ENCODE measurements around the gene B4GALT2. TPM values are rescaled to one million over a fixed set of nuclear protein-coding genes. Genes with fewer than 3 reads are reported as not detected.

Gene B4GALT2
- polyA plus RNA-seq, 1 of the 3 experiments (the other 2 are of a cell fraction): 48.0 TPM

- no peaks in the 10 kb centered on the region for H3K36me3 ChIP-seq (replicated peaks in 1 of 2; ENCODE audit: control insufficient read depth in 1 of 2, insufficient read depth in 2 of 2, low read length in 1 of 2)
- H3K79me2 ChIP-seq (ENCODE audit: insufficient read depth): no peaks in the 10 kb centered on the region
- no peak for TF ChIP-seq TCF12 (IDR thresholded peaks at IDR 0.05)
- TF ChIP-seq JUND (IDR thresholded peaks at IDR 0.05): no peak
- peaks cover 3 to 6% of the 10 kb centered on the region in 2 experiments; a peak in 2 of 4 replicates for H3K4me1 ChIP-seq (ENCODE audit: control insufficient read depth in 1 of 2, insufficient read depth in 2 of 2, low read depth in 1 of 2, low read length in 1 of 2)
- DNase-seq: no peak
- no peak overlapping the region for H3K9ac ChIP-seq
- H3K9me3 ChIP-seq: no peaks in the 10 kb centered on the region
- H3K4me2 ChIP-seq: no peak overlapping the region
- H2AFZ ChIP-seq (ENCODE audit: low read depth): no peak overlapping the region
- H3F3A ChIP-seq (replicated peaks; ENCODE audit: insufficient read depth): no peaks in the 10 kb centered on the region
- no peaks in the 10 kb centered on the region for H4K20me1 ChIP-seq (ENCODE audit: insufficient read depth)
- POLR2A ChIA-PET: interaction anchor here (0.6 kb wide), 1 partner anchor 165 kb away, joined by 3 read pairs; no protein-coding TSS in a partner anchor
- H3K27ac ChIP-seq (ENCODE audit: low read depth in 2 of 2, low read length in 1 of 2): no peak overlapping the region
- 93% methylated on average over 11 of the region's 20 CpGs for WGBS (ENCODE audit: low lambda C conversion rate)
- CTCF ChIA-PET: interaction anchor here (1.3 to 25.6 kb wide), 3 partner anchors 19 to 31 kb away, joined by 5 to 598 read pairs (median 77); partner anchors contain the start of gene CCDC24
- no peaks in the 10 kb centered on the region for H3K27me3 ChIP-seq (ENCODE audit: insufficient read depth)
- no peak overlapping the region for H3K4me3 ChIP-seq (ENCODE audit: low read depth in 2 of 2, low read length in 1 of 2)
- no peaks in the 10 kb centered on the region for H3K9me2 ChIP-seq
These were observed 37.3 kb downstream of the B4GALT2 start for GRCh38 chr1:44016041-44016889.

- H3K4me1 ChIP-seq (ENCODE audit: control insufficient read depth in 1 of 2, insufficient read depth in 2 of 2, low read depth in 1 of 2, low read length in 1 of 2): peaks cover 0 to 6% of the 10 kb centered on the region in 2 experiments; a peak in 2 of 4 replicates
- no peaks in the 10 kb centered on the region for H3K36me3 ChIP-seq (replicated peaks in 1 of 2; ENCODE audit: control insufficient read depth in 1 of 2, insufficient read depth in 2 of 2, low read length in 1 of 2)
- ChIA-PET CTCF (interaction anchor here (1.0 to 25.6 kb wide), 5 partner anchors 11 to 82 kb away, joined by 3 to 598 read pairs (median 3); partner anchors contain the start of genes CCDC24 and IPO13), POLR2A (interaction anchor here (0.6 kb wide), 1 partner anchor 164 kb away, joined by 3 read pairs; no protein-coding TSS in a partner anchor)
- TF ChIP-seq NRF1 (IDR thresholded peaks at IDR 0.05; ENCODE audit: low read depth, low read length): no peak
- TF ChIP-seq TCF12 (IDR thresholded peaks at IDR 0.05): no peak
- no peak for TF ChIP-seq GABPA (IDR thresholded peaks at IDR 0.05; ENCODE audit: low read depth)
- no peaks in the 10 kb centered on the region for H3K79me2 ChIP-seq (ENCODE audit: insufficient read depth)
- H3K27ac ChIP-seq (ENCODE audit: low read depth in 2 of 2, low read length in 1 of 2): no peak overlapping the region
- H3K9me3 ChIP-seq: no peaks in the 10 kb centered on the region
- no peak overlapping the region for H3K4me2 ChIP-seq
- no peak overlapping the region for H3K9ac ChIP-seq
- no peak for DNase-seq
- H2AFZ ChIP-seq (ENCODE audit: low read depth): no peak overlapping the region
- H4K20me1 ChIP-seq (ENCODE audit: insufficient read depth): no peaks in the 10 kb centered on the region
- H3K27me3 ChIP-seq (ENCODE audit: insufficient read depth): no peaks in the 10 kb centered on the region
- no peak overlapping the region for H3K4me3 ChIP-seq (ENCODE audit: low read depth in 2 of 2, low read length in 1 of 2)
- H3K9me2 ChIP-seq: no peaks in the 10 kb centered on the region
- H3F3A ChIP-seq (replicated peaks; ENCODE audit: insufficient read depth): no peaks in the 10 kb centered on the region
- WGBS (ENCODE audit: low lambda C conversion rate): 98% methylated on average over 12 of the region's 20 CpGs
These were observed 37.9 kb downstream of the B4GALT2 start for GRCh38 chr1:44016890-44017400.

GRCh38 chr1:44019466-44019948 lies 40.5 kb downstream of the B4GALT2 start:
- ChIA-PET POLR2A (no interaction called here), CTCF (interaction anchor here (1.1 to 25.6 kb wide), 3 partner anchors 11 to 28 kb away, joined by 3 to 598 read pairs (median 14); partner anchors contain the start of genes CCDC24 and SLC6A9)
- Histone ChIP-seq H3K36me3 (replicated peaks in 1 of 2; ENCODE audit: control insufficient read depth in 1 of 2, insufficient read depth in 2 of 2, low read length in 1 of 2) (no peaks in the 10 kb centered on the region), H3K4me3 (ENCODE audit: low read depth in 2 of 2, low read length in 1 of 2) (no peak overlapping the region), H3K4me2 (no peak overlapping the region), H3K79me2 (ENCODE audit: insufficient read depth) (no peaks in the 10 kb centered on the region), H3K4me1 (ENCODE audit: control insufficient read depth in 1 of 2, insufficient read depth in 2 of 2, low read depth in 1 of 2, low read length in 1 of 2) (peaks cover 0 to 7% of the 10 kb centered on the region in 2 experiments; a peak in 1 of 4 replicates), H2AFZ (ENCODE audit: low read depth) (no peak overlapping the region), H3K27me3 (ENCODE audit: insufficient read depth) (no peaks in the 10 kb centered on the region), H4K20me1 (ENCODE audit: insufficient read depth) (no peaks in the 10 kb centered on the region), H3F3A (replicated peaks; ENCODE audit: insufficient read depth) (no peaks in the 10 kb centered on the region), H3K9ac (no peak overlapping the region), H3K9me2 (no peaks in the 10 kb centered on the region), H3K27ac (ENCODE audit: low read depth in 2 of 2, low read length in 1 of 2) (no peak overlapping the region), H3K9me3 (no peaks in the 10 kb centered on the region)
- 92% methylated on average over 9 of the region's 13 CpGs for WGBS (ENCODE audit: low lambda C conversion rate)
- no peak for DNase-seq
- no peak for TF ChIP-seq NRF1 (IDR thresholded peaks at IDR 0.05; ENCODE audit: low read depth, low read length)
- TF ChIP-seq, protein P1, sequence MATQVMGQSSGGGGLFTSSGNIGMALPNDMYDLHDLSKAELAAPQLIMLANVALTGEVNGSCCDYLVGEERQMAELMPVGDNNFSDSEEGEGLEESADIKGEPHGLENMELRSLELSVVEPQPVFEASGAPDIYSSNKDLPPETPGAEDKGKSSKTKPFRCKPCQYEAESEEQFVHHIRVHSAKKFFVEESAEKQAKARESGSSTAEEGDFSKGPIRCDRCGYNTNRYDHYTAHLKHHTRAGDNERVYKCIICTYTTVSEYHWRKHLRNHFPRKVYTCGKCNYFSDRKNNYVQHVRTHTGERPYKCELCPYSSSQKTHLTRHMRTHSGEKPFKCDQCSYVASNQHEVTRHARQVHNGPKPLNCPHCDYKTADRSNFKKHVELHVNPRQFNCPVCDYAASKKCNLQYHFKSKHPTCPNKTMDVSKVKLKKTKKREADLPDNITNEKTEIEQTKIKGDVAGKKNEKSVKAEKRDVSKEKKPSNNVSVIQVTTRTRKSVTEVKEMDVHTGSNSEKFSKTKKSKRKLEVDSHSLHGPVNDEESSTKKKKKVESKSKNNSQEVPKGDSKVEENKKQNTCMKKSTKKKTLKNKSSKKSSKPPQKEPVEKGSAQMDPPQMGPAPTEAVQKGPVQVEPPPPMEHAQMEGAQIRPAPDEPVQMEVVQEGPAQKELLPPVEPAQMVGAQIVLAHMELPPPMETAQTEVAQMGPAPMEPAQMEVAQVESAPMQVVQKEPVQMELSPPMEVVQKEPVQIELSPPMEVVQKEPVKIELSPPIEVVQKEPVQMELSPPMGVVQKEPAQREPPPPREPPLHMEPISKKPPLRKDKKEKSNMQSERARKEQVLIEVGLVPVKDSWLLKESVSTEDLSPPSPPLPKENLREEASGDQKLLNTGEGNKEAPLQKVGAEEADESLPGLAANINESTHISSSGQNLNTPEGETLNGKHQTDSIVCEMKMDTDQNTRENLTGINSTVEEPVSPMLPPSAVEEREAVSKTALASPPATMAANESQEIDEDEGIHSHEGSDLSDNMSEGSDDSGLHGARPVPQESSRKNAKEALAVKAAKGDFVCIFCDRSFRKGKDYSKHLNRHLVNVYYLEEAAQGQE (IDR thresholded peaks at IDR 0.05; ENCODE audit: low read depth, low read length): no peak
- TF ChIP-seq FOSL2 (IDR thresholded peaks at IDR 0.05; ENCODE audit: borderline replicate concordance, low read depth): no peak
- no peak for TF ChIP-seq EP300 (IDR thresholded peaks at IDR 0.05; ENCODE audit: borderline replicate concordance in 1 of 2, low read depth in 1 of 2, low read length in 1 of 2)
- TF ChIP-seq EZH2phosphoT487 (IDR thresholded peaks at IDR 0.05; ENCODE audit: borderline replicate concordance, low read depth): no peak
- TF ChIP-seq FOXM1 (IDR thresholded peaks at IDR 0.05; ENCODE audit: low read depth): no peak
- TF ChIP-seq, protein P2, sequence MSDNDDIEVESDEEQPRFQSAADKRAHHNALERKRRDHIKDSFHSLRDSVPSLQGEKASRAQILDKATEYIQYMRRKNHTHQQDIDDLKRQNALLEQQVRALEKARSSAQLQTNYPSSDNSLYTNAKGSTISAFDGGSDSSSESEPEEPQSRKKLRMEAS (IDR thresholded peaks at IDR 0.05; ENCODE audit: low read depth): no peak
- TF ChIP-seq, protein P3, sequence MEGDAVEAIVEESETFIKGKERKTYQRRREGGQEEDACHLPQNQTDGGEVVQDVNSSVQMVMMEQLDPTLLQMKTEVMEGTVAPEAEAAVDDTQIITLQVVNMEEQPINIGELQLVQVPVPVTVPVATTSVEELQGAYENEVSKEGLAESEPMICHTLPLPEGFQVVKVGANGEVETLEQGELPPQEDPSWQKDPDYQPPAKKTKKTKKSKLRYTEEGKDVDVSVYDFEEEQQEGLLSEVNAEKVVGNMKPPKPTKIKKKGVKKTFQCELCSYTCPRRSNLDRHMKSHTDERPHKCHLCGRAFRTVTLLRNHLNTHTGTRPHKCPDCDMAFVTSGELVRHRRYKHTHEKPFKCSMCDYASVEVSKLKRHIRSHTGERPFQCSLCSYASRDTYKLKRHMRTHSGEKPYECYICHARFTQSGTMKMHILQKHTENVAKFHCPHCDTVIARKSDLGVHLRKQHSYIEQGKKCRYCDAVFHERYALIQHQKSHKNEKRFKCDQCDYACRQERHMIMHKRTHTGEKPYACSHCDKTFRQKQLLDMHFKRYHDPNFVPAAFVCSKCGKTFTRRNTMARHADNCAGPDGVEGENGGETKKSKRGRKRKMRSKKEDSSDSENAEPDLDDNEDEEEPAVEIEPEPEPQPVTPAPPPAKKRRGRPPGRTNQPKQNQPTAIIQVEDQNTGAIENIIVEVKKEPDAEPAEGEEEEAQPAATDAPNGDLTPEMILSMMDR (IDR thresholded peaks at IDR 0.05): no peak
- no peak for TF ChIP-seq SMC3 (IDR thresholded peaks at IDR 0.05; ENCODE audit: low read depth, low read length)
